ENCODE measurements around the gene TSC22D2. TPM values are rescaled to one million over a fixed set of nuclear protein-coding genes. Genes with fewer than 3 reads are reported as not detected.

Gene TSC22D2
- total and polyA plus RNA-seq, 2 experiments from 2014 or later = 11.5 to 27.5 TPM

DNA sequence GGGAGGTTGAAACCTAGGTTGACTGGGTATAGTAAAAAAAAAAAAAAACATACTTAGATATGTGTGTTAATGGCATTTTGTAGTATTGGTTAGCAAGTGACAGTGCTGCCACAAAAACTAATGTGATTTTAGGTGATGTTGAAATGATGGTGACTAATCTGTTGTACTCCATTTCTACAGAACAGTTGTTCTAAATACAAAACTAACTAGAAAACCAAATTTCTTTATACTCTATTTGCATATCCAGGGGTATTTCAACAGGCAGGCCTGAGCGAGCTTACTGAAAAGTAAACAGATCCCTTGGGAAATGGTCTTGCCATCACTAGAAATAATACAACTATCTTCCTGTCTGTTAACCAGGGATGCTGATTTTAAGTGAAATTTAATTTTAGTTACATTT is 20.5 kb downstream of the TSC22D2 start:
- Histone ChIP-seq H3K27me3 (replicated peaks; ENCODE audit: insufficient read depth) (no peaks in the 10 kb centered on the region), H3K4me1 (ENCODE audit: insufficient read depth) (peaks cover 12% of the 10 kb centered on the region), H3K27ac (no peak overlapping the region), H3K4me3 (no peak overlapping the region), H3K36me3 (ENCODE audit: low read depth) (peaks cover 20% of the 10 kb centered on the region), H3K79me2 (ENCODE audit: insufficient read depth) (peaks cover 100% of the 10 kb centered on the region), H4K20me1 (ENCODE audit: insufficient read depth) (peaks cover 24% of the 10 kb centered on the region; the same call in 1 of the 2 replicates), H3K9me2 (ENCODE audit: insufficient read depth) (no peaks in the 10 kb centered on the region), H3F3A (ENCODE audit: insufficient read depth) (peaks cover 17% of the 10 kb centered on the region), H3K9me3 (ENCODE audit: low read depth) (no peaks in the 10 kb centered on the region), H3K9ac (no peak overlapping the region), H2AFZ (no peak overlapping the region), H3K4me2 (ENCODE audit: unreplicated experiment) (no peak overlapping the region)
- WGBS, 2 experiments (ENCODE audit: low coverage in 1 of 2, low lambda C conversion rate in 2 of 2, missing lambda C conversion rate in 2 of 2) = 65 to 86% methylated on average over 1 of the region's 1 CpG
- TF ChIP-seq EZH2 (IDR thresholded peaks at IDR 0.05; ENCODE audit: insufficient read depth, poor library complexity, severe bottlenecking) = no peak
- TF ChIP-seq EZH2phosphoT487 (IDR thresholded peaks at IDR 0.05; ENCODE audit: insufficient read depth, low read depth) = no peak
- in situ Hi-C loops (cut with MboI) = no loop called here
- no peak for DNase-seq

DNA sequence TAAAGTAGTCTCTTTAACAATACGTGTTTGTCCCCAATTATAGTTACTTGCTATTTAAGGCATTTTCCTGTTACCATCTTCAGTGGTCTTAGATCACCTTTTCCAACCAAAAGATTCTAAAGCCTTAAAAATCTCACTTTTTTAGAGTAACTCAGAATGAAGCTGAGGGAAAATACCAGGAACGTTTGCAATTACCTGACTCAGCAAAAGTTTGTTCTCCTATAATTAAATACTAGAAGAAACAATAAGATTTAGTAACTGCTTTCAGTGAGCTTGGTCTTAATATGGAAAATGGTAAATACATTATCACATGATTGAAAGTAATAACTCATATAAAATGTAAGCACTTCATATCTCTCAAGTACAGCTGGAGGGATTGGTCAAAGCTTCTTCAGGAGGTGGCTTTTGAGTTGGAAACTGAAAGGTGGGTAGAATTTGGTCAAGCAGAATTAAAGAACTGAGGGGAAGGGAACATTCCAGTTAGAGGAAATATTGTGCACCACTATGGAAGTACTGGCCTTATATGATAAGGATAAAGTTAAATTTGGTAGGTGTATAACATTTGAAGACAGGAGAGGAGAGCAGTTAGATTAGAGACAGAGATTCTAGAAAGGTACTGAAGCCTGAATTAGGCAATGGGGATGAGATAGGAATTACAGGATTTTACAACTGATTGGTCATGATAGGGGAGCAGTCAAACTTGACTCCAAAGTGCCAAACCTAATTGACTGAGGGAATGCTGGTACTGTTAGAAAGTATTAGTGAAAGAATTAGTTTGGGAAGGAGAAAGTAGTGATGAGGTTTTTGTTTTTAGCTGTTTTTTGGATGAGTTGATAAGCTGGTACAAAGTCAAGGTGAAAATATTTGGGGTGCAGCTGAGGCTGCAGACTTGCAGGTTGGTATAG is 21.9 kb downstream of the TSC22D2 start:
- no peak overlapping the region for H2AFZ ChIP-seq
- in situ Hi-C loops (cut with MboI) = no loop called here
- DNase-seq = no peak

DNA sequence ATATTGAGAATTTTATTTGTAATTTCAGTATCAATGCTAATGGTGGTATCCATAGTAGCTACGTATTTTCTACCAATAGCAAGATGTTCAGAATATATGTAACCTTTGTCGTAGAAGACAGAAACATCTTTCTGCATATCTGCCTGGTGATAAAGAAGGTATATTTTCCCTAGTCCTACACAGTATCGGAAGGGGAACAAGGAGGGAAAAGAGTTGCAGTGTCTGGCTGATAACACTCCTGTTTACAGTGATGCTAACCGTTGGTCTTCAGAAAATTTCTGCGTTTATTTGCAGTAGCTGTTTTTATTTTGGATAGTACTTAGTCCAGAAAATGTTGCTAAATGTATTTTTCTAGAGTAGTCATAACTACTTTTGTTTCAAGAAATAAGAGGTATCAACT is 25.2 kb downstream of the TSC22D2 start:
- 91% methylated on average over 5 of the region's 5 CpGs for WGBS, 2 experiments (ENCODE audit: low coverage in 1 of 2, low lambda C conversion rate in 2 of 2, missing lambda C conversion rate in 2 of 2)
- no peaks in the 10 kb centered on the region for H3K27me3 ChIP-seq (replicated peaks; ENCODE audit: insufficient read depth)
- peaks cover 100% of the 10 kb centered on the region for H3K79me2 ChIP-seq (ENCODE audit: insufficient read depth)
- no peak overlapping the region for H3K4me2 ChIP-seq (ENCODE audit: unreplicated experiment)
- peaks cover 10% of the 10 kb centered on the region; the same call in 1 of the 2 replicates for H3K36me3 ChIP-seq (ENCODE audit: low read depth)
- in situ Hi-C loops (cut with MboI) = no loop called here
- no peaks in the 10 kb centered on the region for H3K9me3 ChIP-seq (ENCODE audit: low read depth)
- no peak overlapping the region for H3K4me3 ChIP-seq
- no peak overlapping the region for H3K9ac ChIP-seq
- no peak overlapping the region for H2AFZ ChIP-seq
- H4K20me1 ChIP-seq (ENCODE audit: insufficient read depth) = peaks cover 27% of the 10 kb centered on the region
- DNase-seq = no peak
- TF ChIP-seq EZH2 (IDR thresholded peaks at IDR 0.05; ENCODE audit: insufficient read depth, poor library complexity, severe bottlenecking) (no peak), EZH2phosphoT487 (IDR thresholded peaks at IDR 0.05; ENCODE audit: insufficient read depth, low read depth) (no peak)
- H3K27ac ChIP-seq = no peak overlapping the region
- H3F3A ChIP-seq (ENCODE audit: insufficient read depth) = peaks cover 23% of the 10 kb centered on the region
- H3K9me2 ChIP-seq (ENCODE audit: insufficient read depth) = no peaks in the 10 kb centered on the region
- peaks cover 9% of the 10 kb centered on the region for H3K4me1 ChIP-seq (ENCODE audit: insufficient read depth)

More for the DNA sequence above, 21.9 kb downstream of the TSC22D2 start:
- H3K4me3 ChIP-seq = no peak overlapping the region
- peaks cover 12% of the 10 kb centered on the region; the same call in 1 of the 2 replicates for H3K36me3 ChIP-seq (ENCODE audit: low read depth)
- peaks cover 23% of the 10 kb centered on the region for H3F3A ChIP-seq (ENCODE audit: insufficient read depth)
- H3K27ac ChIP-seq = no peak overlapping the region
- no peaks in the 10 kb centered on the region for H3K27me3 ChIP-seq (replicated peaks; ENCODE audit: insufficient read depth)
- TF ChIP-seq EZH2phosphoT487 (IDR thresholded peaks at IDR 0.05; ENCODE audit: insufficient read depth, low read depth) (no peak), EZH2 (IDR thresholded peaks at IDR 0.05; ENCODE audit: insufficient read depth, poor library complexity, severe bottlenecking) (no peak)
- H3K9me2 ChIP-seq (ENCODE audit: insufficient read depth) = no peaks in the 10 kb centered on the region
- H3K9me3 ChIP-seq (ENCODE audit: low read depth) = no peaks in the 10 kb centered on the region
- H3K4me2 ChIP-seq (ENCODE audit: unreplicated experiment) = no peak overlapping the region
- peaks cover 12% of the 10 kb centered on the region for H3K4me1 ChIP-seq (ENCODE audit: insufficient read depth)
- peaks cover 100% of the 10 kb centered on the region for H3K79me2 ChIP-seq (ENCODE audit: insufficient read depth)
- peaks cover 31% of the 10 kb centered on the region for H4K20me1 ChIP-seq (ENCODE audit: insufficient read depth)
- WGBS, 2 experiments (ENCODE audit: low coverage in 1 of 2, low lambda C conversion rate in 2 of 2, missing lambda C conversion rate in 2 of 2) = 34 to 45% methylated on average over 2 of the region's 2 CpGs
- H3K9ac ChIP-seq = no peak overlapping the region

DNA sequence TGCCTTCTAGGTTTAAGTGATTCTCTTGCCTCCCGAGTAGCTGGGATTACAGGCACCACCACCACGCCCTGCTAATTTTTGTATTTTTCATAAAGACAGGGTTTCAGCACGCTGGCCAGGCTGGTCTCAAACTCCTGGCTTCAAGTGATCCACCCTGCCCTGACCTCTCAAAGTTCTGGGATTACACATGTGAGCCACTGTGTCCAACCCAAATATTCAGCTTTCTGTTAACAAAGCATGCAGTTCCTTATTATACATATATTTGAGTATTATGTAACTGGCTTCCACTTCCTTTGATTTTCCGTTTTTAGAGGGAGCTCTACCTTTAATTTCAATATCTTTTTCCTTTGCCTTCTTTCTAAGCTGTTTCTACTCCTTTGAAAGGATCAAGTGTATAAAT is 26.1 kb downstream of the TSC22D2 start:
- H3F3A ChIP-seq (ENCODE audit: insufficient read depth) = peaks cover 29% of the 10 kb centered on the region
- H3K4me1 ChIP-seq (ENCODE audit: insufficient read depth) = peaks cover 12% of the 10 kb centered on the region; the same call in 1 of the 2 replicates
- no peaks in the 10 kb centered on the region for H3K27me3 ChIP-seq (replicated peaks; ENCODE audit: insufficient read depth)
- peaks cover 6% of the 10 kb centered on the region; the same call in 1 of the 2 replicates for H3K36me3 ChIP-seq (ENCODE audit: low read depth)
- H3K9ac ChIP-seq = no peak overlapping the region
- in situ Hi-C loops (cut with MboI) = no loop called here
- peaks cover 100% of the 10 kb centered on the region for H3K79me2 ChIP-seq (ENCODE audit: insufficient read depth)
- TF ChIP-seq EZH2phosphoT487 (IDR thresholded peaks at IDR 0.05; ENCODE audit: insufficient read depth, low read depth) = no peak
- no peak for TF ChIP-seq EZH2 (IDR thresholded peaks at IDR 0.05; ENCODE audit: insufficient read depth, poor library complexity, severe bottlenecking)
- peaks cover 25% of the 10 kb centered on the region for H4K20me1 ChIP-seq (ENCODE audit: insufficient read depth)
- H3K9me3 ChIP-seq (ENCODE audit: low read depth) = no peaks in the 10 kb centered on the region
- no peak for DNase-seq
- H3K4me2 ChIP-seq (ENCODE audit: unreplicated experiment) = no peak overlapping the region
- H3K4me3 ChIP-seq = no peak overlapping the region
- no peak overlapping the region for H2AFZ ChIP-seq
- H3K27ac ChIP-seq = no peak overlapping the region
- H3K9me2 ChIP-seq (ENCODE audit: insufficient read depth) = no peaks in the 10 kb centered on the region
- 78 to 82% methylated on average over 4 of the region's 4 CpGs for WGBS, 2 experiments (ENCODE audit: low coverage in 1 of 2, low lambda C conversion rate in 2 of 2, missing lambda C conversion rate in 2 of 2)

Measured in GM23248 (cell line).